OCI-LY1 (cell line): Measurements from ENCODE around the gene VRK1.

Source experiments
- H2AFZ ChIP-seq: fragments of 200-600 bp; sonication (generic), shearing (Covaris generic); 2 replicates; pipeline ENCODE4 v1.6.0; 2014; ENCODE audit warnings: antibody characterized with exemption, mild to moderate bottlenecking, low read length
- H3F3A ChIP-seq: fragments of 200-600 bp; sonication (generic), shearing (Covaris generic); 2 replicates; pipeline ENCODE4 v1.6.0; 2014; ENCODE audit warnings: mild to moderate bottlenecking, antibody characterized with exemption, low read length, moderate library complexity; ENCODE audit not compliant: insufficient read depth
- H3K27ac ChIP-seq: fragments of 200-600 bp; sonication (generic); 2 replicates; pipeline ENCODE4 v1.5.1; 2014; ENCODE audit warnings: low read length, mixed run types, mild to moderate bottlenecking, low read depth; ENCODE audit not compliant: poor library complexity, severe bottlenecking
- H3K27me3 ChIP-seq: fragments of 200-600 bp; sonication (generic); 2 replicates; pipeline ENCODE4 v1.6.0; 2014; ENCODE audit warnings: antibody characterized with exemption, mild to moderate bottlenecking, low read length, moderate library complexity; ENCODE audit not compliant: insufficient read depth
- H3K36me3 ChIP-seq: fragments of 200-600 bp; sonication (generic); 2 replicates; pipeline ENCODE4 v1.6.1; 2014; ENCODE audit warnings: mild to moderate bottlenecking, antibody characterized with exemption, low read length, moderate library complexity, mixed read lengths; ENCODE audit not compliant: insufficient read depth
- H3K4me1 ChIP-seq: fragments of 200-600 bp; sonication (generic); 2 replicates; pipeline ENCODE4 v1.5.1; 2014; ENCODE audit warnings: mild to moderate bottlenecking, low read length, moderate library complexity; ENCODE audit not compliant: insufficient read depth, severe bottlenecking
- H3K4me2 ChIP-seq: fragments of 200-600 bp; sonication (generic), shearing (Covaris generic); 2 replicates; pipeline ENCODE4 v1.6.1; 2014; ENCODE audit warnings: low read length
- H3K4me3 ChIP-seq: fragments of 200-600 bp; sonication (generic); 2 replicates; pipeline ENCODE4 v1.5.1; 2014; ENCODE audit warnings: low read length, low read depth, mild to moderate bottlenecking, mixed read lengths; ENCODE audit not compliant: poor library complexity, severe bottlenecking
- H3K79me2 ChIP-seq: fragments of 200-600 bp; shearing (Covaris generic); 2 replicates; pipeline ENCODE4 v1.6.1; 2016; ENCODE audit warnings: mixed run types, low read length, mixed read lengths; ENCODE audit not compliant: insufficient read depth
- H3K9ac ChIP-seq: fragments of 200-600 bp; sonication (generic), shearing (Covaris generic); 2 replicates; pipeline ENCODE4 v1.6.1; 2014; ENCODE audit warnings: mild to moderate bottlenecking, low read length, mixed read lengths
- H3K9me2 ChIP-seq: fragments of 200-600 bp; sonication (generic), shearing (Covaris generic); 2 replicates; pipeline ENCODE4 v1.6.1; 2014; ENCODE audit warnings: low read depth, mild to moderate bottlenecking, low read length, mixed read lengths
- H3K9me3 ChIP-seq: fragments of 200-600 bp; shearing (Covaris generic); 2 replicates; pipeline ENCODE4 v1.6.1; 2014; ENCODE audit warnings: low read length, mixed read lengths
- H4K20me1 ChIP-seq: fragments of 200-600 bp; sonication (generic), shearing (Covaris generic); 2 replicates; pipeline ENCODE4 v1.6.0; 2016; ENCODE audit warnings: mild to moderate bottlenecking, low read length; ENCODE audit not compliant: insufficient read depth
- EZH2 ChIP-seq: fragments of 200-600 bp; sonication (generic), shearing (Covaris generic); IDR thresholded peaks from 2 replicates; pipeline ENCODE4 v1.8.0; 2017; ENCODE audit warnings: borderline replicate concordance, mixed run types, mild to moderate bottlenecking, antibody characterized with exemption, low read length, moderate library complexity, mixed read lengths
- TF ChIP-seq, protein P1 (sequence below): fragments of 200-600 bp; sonication (generic), shearing (Covaris generic); IDR thresholded peaks from 2 replicates; pipeline ENCODE4 v1.5.1; 2017; ENCODE audit warnings: mild to moderate bottlenecking, antibody characterized with exemption, low read length, moderate library complexity, mixed read lengths

VRK1 gene

GRCh38 chr14:96915478-96915877 is 118.3 kb downstream of the VRK1 start:
- Histone ChIP-seq H3K9me2 (no peaks in the 10 kb centered on the region), H3K79me2 (no peaks in the 10 kb centered on the region), H3K9ac (no peak overlapping the region), H3K4me1 (no peaks in the 10 kb centered on the region), H3K27ac (no peak overlapping the region), H3K27me3 (no peaks in the 10 kb centered on the region), H3F3A (no peaks in the 10 kb centered on the region), H3K9me3 (peaks cover 3% of the 10 kb centered on the region; the same call in 1 of the 2 replicates), H4K20me1 (no peaks in the 10 kb centered on the region), H2AFZ (no peak overlapping the region), H3K4me2 (no peak overlapping the region), H3K4me3 (no peak overlapping the region), H3K36me3 (no peaks in the 10 kb centered on the region; the same call in 1 of the 2 replicates)
- TF ChIP-seq, protein P1, sequence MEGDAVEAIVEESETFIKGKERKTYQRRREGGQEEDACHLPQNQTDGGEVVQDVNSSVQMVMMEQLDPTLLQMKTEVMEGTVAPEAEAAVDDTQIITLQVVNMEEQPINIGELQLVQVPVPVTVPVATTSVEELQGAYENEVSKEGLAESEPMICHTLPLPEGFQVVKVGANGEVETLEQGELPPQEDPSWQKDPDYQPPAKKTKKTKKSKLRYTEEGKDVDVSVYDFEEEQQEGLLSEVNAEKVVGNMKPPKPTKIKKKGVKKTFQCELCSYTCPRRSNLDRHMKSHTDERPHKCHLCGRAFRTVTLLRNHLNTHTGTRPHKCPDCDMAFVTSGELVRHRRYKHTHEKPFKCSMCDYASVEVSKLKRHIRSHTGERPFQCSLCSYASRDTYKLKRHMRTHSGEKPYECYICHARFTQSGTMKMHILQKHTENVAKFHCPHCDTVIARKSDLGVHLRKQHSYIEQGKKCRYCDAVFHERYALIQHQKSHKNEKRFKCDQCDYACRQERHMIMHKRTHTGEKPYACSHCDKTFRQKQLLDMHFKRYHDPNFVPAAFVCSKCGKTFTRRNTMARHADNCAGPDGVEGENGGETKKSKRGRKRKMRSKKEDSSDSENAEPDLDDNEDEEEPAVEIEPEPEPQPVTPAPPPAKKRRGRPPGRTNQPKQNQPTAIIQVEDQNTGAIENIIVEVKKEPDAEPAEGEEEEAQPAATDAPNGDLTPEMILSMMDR = no peak
- TF ChIP-seq EZH2 = no peak

DNA sequence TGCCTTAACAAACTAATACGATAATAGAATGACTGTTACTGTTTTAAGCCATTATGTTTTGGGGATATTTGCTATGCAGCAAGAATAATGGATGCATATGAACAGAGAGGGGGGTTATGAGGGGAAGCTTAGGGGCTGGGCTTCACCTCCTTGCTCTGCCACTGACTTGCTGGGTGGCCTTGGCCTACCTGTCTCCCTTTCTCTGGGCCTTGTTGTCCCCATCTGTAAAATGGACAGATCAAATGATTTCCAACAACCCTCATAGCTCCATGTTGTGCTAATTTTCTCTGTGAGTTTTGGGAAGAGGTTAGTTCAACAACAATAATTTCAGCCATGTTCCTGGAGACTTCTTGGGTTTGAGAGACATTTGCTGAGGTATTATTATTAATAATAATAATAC is 119.6 kb downstream of the VRK1 start:
- no peak overlapping the region for H2AFZ ChIP-seq
- no peaks in the 10 kb centered on the region for H3F3A ChIP-seq
- no peaks in the 10 kb centered on the region for H3K27me3 ChIP-seq
- H3K27ac ChIP-seq = no peak overlapping the region
- no peaks in the 10 kb centered on the region for H4K20me1 ChIP-seq
- no peak overlapping the region for H3K4me3 ChIP-seq
- no peaks in the 10 kb centered on the region for H3K79me2 ChIP-seq
- peaks cover 3% of the 10 kb centered on the region; the same call in 1 of the 2 replicates for H3K9me3 ChIP-seq
- TF ChIP-seq, protein P1 = no peak
- no peak for TF ChIP-seq EZH2
- H3K9ac ChIP-seq = no peak overlapping the region
- no peak overlapping the region for H3K4me2 ChIP-seq
- H3K36me3 ChIP-seq = no peaks in the 10 kb centered on the region; the same call in 1 of the 2 replicates
- H3K9me2 ChIP-seq = no peaks in the 10 kb centered on the region
- no peaks in the 10 kb centered on the region for H3K4me1 ChIP-seq

DNA sequence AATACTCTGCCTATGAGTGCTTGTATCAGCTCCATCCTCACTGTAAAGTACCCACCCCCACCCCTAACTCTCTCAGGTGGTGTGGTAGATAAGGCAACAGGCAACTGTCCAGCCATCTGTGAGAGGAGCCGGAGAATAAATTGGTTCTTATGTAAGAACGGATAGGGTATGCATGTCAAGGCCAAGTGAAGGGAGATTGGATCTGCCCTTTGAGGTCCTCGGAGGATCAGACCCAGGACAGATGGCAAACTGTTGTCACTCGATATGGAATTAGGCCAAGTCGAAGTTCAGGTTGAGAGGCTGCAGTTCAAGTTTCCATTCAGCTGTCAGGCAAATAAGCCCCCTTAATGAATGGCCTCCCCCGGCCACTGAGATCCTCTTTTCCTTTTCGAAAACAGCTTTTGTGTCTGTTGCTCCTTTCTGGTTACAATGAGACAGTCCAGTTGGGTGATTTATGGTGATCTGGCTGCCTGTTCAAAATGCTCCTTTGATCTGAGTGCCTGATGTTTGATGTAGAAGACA is 120.3 kb downstream of the VRK1 start:
- H3K27ac ChIP-seq = no peak overlapping the region

More for the DNA sequence above, 120.3 kb downstream of the VRK1 start:
- H3K79me2 ChIP-seq = no peaks in the 10 kb centered on the region
- H3K9me3 ChIP-seq = peaks cover 3% of the 10 kb centered on the region; the same call in 1 of the 2 replicates
- no peak overlapping the region for H3K4me3 ChIP-seq
- H4K20me1 ChIP-seq = no peaks in the 10 kb centered on the region
- H3K9me2 ChIP-seq = no peaks in the 10 kb centered on the region
- no peaks in the 10 kb centered on the region; the same call in 1 of the 2 replicates for H3K36me3 ChIP-seq
- H3K4me1 ChIP-seq = no peaks in the 10 kb centered on the region
- H3K27me3 ChIP-seq = no peaks in the 10 kb centered on the region
- no peak overlapping the region for H3K4me2 ChIP-seq
- no peak overlapping the region for H3K9ac ChIP-seq
- H3F3A ChIP-seq = no peaks in the 10 kb centered on the region
- TF ChIP-seq, protein P1 = no peak
- H2AFZ ChIP-seq = no peak overlapping the region
